GM12875 (cell line): ENCODE measurements around the gene MYO5B.

Source experiments
- H3K4me3 ChIP-seq: one replicate; pipeline ENCODE4 v1.5.1; 2011; ENCODE audit warnings: low read depth, low read length, control low read depth
- CTCF ChIP-seq: IDR thresholded peaks from 2 replicates; pipeline ENCODE4 v1.5.1; 2011; ENCODE audit warnings: low read depth, mild to moderate bottlenecking, control low read depth, inconsistent platforms, low read length, moderate library complexity, borderline replicate concordance; ENCODE audit not compliant: insufficient read depth

The MYO5B gene

DNA sequence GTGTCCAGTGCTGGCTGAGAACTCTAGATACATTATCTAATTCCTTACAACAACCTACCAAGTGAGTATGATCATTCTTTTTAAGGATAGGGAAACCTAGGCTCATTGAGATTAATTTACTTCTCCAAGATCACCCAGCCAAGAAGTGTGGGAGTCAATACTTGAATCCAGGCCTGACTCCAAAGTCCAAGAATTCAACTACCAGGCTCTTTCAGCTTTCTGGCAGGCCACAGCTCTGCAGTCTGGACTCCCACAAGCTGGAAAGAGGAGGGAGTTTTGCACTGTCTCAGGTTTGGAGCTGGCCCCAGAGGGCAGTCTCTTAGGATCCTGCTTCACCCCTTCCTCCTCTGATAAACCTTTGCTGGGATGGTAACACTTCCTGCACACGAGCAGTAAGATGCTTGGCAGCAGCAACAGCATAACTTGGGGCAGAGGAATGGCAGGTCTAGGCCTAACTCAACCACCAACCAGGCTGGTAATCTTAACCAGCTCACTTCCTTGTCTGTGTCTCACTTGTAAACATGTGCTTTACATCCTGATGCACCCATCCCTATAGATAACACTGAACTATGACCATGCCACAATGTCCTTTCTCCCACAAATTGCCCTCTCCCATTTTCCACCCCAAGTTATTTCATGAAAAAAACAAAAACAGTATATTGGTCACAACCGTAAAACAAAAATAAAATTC lies 270.5 kb downstream of the MYO5B start:
- no peak overlapping the region for H3K4me3 ChIP-seq
- TF ChIP-seq CTCF = no peak

- no peak for TF ChIP-seq CTCF
- H3K4me3 ChIP-seq = no peak overlapping the region
Observed at GRCh38 chr18:49922228-49922627, 272.7 kb downstream of the MYO5B start.

- TF ChIP-seq CTCF = no peak
- H3K4me3 ChIP-seq = no peak overlapping the region
Observed at GRCh38 chr18:49921318-49921985, 273.5 kb downstream of the MYO5B start.

DNA sequence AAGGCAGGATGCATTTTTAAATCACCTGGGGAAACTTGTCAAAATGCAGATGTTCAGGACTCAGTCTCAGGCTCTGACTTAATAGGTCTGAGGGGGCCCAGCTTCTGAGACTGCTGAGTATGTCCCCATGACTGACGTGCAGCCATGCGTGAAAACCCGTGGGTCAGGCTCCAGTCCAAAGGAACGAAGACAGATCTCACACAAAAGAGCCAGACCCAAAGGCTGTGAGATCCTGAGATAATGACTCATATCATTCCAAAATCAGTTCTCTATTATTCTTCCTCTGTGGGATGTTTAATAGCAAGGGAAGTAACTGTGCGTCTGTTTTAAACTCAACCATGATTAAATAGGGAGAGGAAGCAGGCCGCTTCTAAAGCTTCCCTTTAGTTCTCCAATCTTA lies 274.2 kb downstream of the MYO5B start:
- no peak overlapping the region for H3K4me3 ChIP-seq
- no peak for TF ChIP-seq CTCF

- H3K4me3 ChIP-seq = no peak overlapping the region
- TF ChIP-seq CTCF = no peak
Observed at GRCh38 chr18:49917742-49918141, 277.2 kb downstream of the MYO5B start.

- no peak overlapping the region for H3K4me3 ChIP-seq
- no peak for TF ChIP-seq CTCF
Observed at GRCh38 chr18:49915352-49915751, 279.6 kb downstream of the MYO5B start.

- no peak for TF ChIP-seq CTCF
Observed at GRCh38 chr18:49913221-49913620, 281.7 kb downstream of the MYO5B start.

More at GRCh38 chr18:49913221-49913620, 281.7 kb downstream of the MYO5B start:
- H3K4me3 ChIP-seq = no peak overlapping the region
